ENCODE results near the gene RDH13.
"Not testable (repeated sequence)": the region's sequence is repeated elsewhere in the genome, so short reads cannot be mapped to it uniquely, and the experiment has no call there.

The RDH13 gene

GRCh38 chr19:55042688-55043087, 20.3 kb downstream of the RDH13 start:
- no peak for DNase-seq

- DNase-seq = no peak
These were observed 20.6 kb downstream of the RDH13 start for GRCh38 chr19:55042344-55042678.

- DNase-seq = no peak
These were observed 21.2 kb downstream of the RDH13 start for GRCh38 chr19:55041627-55042343.

- no peak for DNase-seq
These were observed 21.7 kb downstream of the RDH13 start for GRCh38 chr19:55041244-55041626.

GRCh38 chr19:55040654-55041053, 22.3 kb downstream of the RDH13 start:
- not testable (repeated sequence) for DNase-seq

- not testable (repeated sequence) for DNase-seq
These were observed 25.3 kb downstream of the RDH13 start for GRCh38 chr19:55037603-55038002.

GRCh38 chr19:55036058-55036457, 26.9 kb downstream of the RDH13 start:
- DNase-seq = no peak

- no peak for DNase-seq
These were observed 28.2 kb downstream of the RDH13 start for GRCh38 chr19:55034751-55035150.

- DNase-seq = not testable (repeated sequence)
These were observed 29.8 kb downstream of the RDH13 start for GRCh38 chr19:55032976-55033643.

- DNase-seq = no peak
These were observed 30.7 kb downstream of the RDH13 start for GRCh38 chr19:55032170-55032800.

GRCh38 chr19:55031178-55031577, 31.8 kb downstream of the RDH13 start:
- no peak for DNase-seq

- no peak for DNase-seq
These were observed 34.2 kb downstream of the RDH13 start for GRCh38 chr19:55028757-55029156.

GRCh38 chr19:55027472-55028337, 35.2 kb downstream of the RDH13 start:
- DNase-seq = no peak

GRCh38 chr19:55027140-55027471, 35.8 kb downstream of the RDH13 start:
- DNase-seq = not testable (repeated sequence)

- no peak for DNase-seq
These were observed 38.8 kb downstream of the RDH13 start for GRCh38 chr19:55024111-55024510.

- not testable (repeated sequence) for DNase-seq
These were observed 42.6 kb downstream of the RDH13 start for GRCh38 chr19:55020351-55020750.

GRCh38 chr19:55018633-55019032, 44.3 kb downstream of the RDH13 start:
- DNase-seq = no peak

GRCh38 chr19:55018216-55018615, 44.7 kb downstream of the RDH13 start:
- DNase-seq = no peak

GRCh38 chr19:55016017-55016416, 46.9 kb downstream of the RDH13 start:
- no peak for DNase-seq

GRCh38 chr19:55015126-55015525, 47.8 kb downstream of the RDH13 start:
- no peak for DNase-seq

- no peak for DNase-seq
These were observed 48.2 kb downstream of the RDH13 start for GRCh38 chr19:55014714-55015113.

GRCh38 chr19:55013596-55013995, 49.4 kb downstream of the RDH13 start:
- DNase-seq = no peak

GRCh38 chr19:55012306-55012705, 50.6 kb downstream of the RDH13 start:
- no peak for DNase-seq
